ENCODE results near the gene NCAN.

GRCh38 chr19:19262190-19263057 lies 50.7 kb downstream of the NCAN start:
- TF ChIP-seq CTCF (IDR thresholded peaks at IDR 0.05; ENCODE audit: insufficient read depth, low read length, poor library complexity, severe bottlenecking) (no peak), EZH2phosphoT487 (conservative IDR thresholded peaks at IDR 0.05; ENCODE audit: low read length) (no peak)
